Measurements from ENCODE around the gene ARMH3.

DNA sequence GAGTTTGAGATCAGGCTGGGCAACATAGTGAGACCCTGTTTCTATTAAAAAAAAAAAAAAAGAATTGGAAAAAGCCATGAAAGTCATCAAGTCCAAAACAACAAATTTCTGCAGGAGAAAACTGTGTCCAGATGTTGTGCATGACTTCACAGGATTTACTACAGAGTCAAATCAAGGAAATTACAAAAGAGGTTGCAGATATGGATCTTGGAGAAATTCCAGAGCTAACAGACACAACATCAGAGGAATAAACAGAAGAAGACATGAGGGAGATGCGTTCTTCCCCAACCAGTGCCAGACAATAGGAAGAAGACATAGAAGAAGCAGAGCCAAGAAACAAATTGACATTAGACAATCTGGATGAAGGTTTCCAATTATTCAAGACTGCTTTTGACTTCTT is 188.0 kb downstream of the ARMH3 start:
- TF ChIP-seq, protein P1, sequence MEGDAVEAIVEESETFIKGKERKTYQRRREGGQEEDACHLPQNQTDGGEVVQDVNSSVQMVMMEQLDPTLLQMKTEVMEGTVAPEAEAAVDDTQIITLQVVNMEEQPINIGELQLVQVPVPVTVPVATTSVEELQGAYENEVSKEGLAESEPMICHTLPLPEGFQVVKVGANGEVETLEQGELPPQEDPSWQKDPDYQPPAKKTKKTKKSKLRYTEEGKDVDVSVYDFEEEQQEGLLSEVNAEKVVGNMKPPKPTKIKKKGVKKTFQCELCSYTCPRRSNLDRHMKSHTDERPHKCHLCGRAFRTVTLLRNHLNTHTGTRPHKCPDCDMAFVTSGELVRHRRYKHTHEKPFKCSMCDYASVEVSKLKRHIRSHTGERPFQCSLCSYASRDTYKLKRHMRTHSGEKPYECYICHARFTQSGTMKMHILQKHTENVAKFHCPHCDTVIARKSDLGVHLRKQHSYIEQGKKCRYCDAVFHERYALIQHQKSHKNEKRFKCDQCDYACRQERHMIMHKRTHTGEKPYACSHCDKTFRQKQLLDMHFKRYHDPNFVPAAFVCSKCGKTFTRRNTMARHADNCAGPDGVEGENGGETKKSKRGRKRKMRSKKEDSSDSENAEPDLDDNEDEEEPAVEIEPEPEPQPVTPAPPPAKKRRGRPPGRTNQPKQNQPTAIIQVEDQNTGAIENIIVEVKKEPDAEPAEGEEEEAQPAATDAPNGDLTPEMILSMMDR (IDR thresholded peaks at IDR 0.05) = no peak
- TF ChIP-seq ZFX (IDR thresholded peaks at IDR 0.05; ENCODE audit: borderline replicate concordance) = no peak

Measured in 22Rv1 (cell line).